Suprapubic skin (tissue), 2 donors: ENCODE measurements around the gene GDA.

Experiments used
- EP300 ChIP-seq: sonication (generic); formaldehyde crosslinking; IDR thresholded peaks from one replicate; pipeline ENCODE4 v1.6.1; 2017; ENCODE audit warnings: antibody characterized with exemption
- POLR2A ChIP-seq, 2 donors: fragments of 450-650 bp; IDR thresholded peaks; one replicate each; pipeline ENCODE4 v1.6.1; 2017; ENCODE audit warnings: antibody characterized with exemption in 2 of 2, mild to moderate bottlenecking in 2 of 2, moderate library complexity in 2 of 2

DNA sequence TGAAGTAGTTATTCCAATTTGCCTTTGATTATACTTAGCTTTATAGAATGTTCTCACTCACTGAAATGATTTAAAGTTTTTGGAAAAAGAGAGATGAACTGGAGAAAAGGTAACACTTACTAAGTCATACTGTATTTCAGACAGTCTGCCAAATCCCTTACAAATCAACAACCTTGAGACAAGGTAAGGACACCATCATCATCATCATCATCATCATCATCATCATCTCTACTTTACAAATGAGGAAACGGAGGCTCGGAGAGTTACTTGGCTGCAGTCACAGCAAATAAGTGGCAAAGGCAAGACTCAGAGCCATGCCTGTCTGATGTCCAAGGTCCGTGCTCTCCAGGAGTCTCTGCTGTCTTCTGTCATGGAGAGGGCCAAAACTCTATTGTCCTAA is 9.4 kb downstream of the GDA start:
- TF ChIP-seq POLR2A (IDR thresholded peaks at IDR 0.05) (no peak), EP300 (no peak)
